NCI-H2171 treated with DMSO at 0.1 percent for 48 hours (cell line): Measurements from ENCODE around the gene LIME1.

Experiments used
- DNase-seq: peaks from one replicate; lab custom pipeline; 2025; lab: John Stamatoyannopoulos, UW

LIME1 gene

DNA sequence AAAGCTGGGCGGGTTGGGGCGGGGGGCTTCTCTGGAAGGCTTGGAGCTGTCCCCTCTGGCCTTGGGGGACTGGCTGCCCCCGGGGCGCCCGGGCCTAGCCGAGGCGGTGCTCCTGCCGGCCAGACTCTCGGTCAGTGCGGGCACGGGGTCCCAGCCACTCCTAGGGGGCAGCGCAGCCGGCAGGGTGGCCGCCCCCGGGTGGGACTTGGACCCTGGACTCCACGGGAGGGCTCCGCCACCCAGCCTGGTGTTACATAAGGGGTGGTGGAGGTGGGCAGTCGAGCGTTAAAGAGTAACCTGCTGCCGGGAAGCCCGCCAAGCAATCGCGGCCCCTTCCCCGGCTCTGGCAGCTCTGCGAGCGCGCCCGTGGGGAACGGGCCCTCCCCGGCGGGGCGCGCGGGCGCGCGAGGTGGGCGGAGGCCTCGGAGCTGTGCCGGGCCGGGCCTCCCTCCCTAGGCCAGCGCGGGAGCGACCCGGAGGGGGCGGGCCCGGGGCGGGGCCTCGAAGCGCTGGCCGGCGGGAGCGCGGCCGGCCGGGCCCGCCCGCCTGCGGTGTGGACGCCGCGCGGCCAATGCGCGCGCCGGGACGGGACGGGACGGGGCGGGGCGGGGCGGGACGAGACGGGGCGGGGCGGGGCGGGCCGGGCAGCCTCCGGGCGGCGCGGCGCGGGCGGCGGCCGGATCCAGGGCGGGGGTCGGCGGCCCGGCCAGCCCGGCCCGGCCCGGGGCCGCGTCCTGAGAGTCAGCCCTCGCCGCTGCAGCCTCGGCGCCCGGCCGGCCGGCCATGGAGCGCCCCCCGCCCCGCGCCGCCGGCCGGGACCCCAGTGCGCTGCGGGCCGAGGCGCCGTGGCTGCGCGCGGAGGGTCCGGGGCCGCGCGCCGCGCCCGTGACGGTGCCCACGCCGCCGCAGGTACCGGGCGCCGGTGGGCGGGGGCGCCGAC, 2.9 kb downstream of the LIME1 start, which contains the start of gene SLC2A4RG:
Gene SLC2A4RG (plus strand): TSS at position 647 of the 940 bp plus-strand sequence. CDS start 137 bp downstream, at position 784.
- peak; percentile 81 for DNase-seq

DNA sequence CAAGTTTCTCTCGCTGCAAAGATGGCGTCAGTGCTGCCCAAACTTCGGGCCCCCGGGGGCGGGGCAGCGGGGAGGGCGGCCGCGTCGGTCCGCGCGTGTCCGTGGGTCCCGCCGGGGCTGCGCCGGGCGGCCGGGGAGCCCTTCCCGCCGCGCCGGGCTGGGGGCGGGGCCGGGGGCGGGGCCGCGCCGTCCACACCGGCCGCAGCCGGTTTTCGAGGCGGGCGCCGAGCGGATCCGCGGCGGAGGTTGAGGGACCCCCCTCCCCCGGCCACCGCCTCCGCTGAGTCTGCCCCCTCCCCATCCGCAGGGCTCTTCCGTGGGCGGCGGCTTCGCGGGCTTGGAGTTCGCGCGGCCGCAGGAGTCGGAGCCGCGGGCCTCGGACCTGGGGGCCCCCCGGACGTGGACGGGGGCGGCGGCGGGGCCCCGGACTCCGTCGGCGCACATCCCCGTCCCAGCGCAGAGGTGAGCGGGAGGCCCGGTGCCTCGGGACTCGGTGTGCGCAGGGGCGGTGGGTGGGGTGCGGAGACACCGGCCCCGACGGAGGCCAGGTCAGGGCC, 3.7 kb downstream of the LIME1 start:
- peak; percentile 23 for DNase-seq

DNA sequence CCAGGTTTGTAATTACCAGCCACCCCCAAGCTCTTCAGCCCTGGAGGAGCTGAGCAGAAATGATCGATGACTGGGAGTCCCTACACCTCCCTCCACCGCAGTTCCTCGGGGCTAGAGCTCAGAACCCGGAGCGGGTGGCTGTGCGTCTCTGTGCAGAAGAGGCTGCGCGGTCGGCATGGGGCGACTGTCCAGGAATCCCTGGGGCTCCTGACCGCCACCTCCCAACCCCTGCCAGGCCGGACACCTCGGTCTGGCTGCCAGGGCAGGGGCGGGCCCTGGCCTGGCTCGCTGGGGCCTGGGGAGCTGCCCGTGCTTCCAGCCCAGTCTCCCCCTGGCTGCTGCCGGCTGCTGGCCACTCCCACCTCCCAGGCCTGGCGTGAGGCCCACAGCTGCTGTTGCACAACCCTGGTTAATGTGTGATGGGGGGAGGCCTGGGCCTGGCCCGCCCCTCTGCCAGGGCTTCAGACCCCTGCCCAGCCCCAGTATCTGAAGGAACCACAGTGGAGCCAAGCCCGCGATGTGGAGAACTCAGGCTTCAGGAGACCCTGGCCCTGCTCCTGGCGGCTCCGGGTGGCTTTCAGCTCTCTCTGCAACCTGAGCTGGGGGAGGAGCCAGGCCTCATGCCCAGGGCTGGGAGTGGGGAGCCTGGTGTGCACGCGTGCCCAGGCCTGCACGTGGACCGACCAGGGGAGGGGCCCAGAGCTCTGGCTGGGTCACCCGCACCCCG, 4.3 kb downstream of the LIME1 start:
- peak; percentile 83 for DNase-seq

DNA sequence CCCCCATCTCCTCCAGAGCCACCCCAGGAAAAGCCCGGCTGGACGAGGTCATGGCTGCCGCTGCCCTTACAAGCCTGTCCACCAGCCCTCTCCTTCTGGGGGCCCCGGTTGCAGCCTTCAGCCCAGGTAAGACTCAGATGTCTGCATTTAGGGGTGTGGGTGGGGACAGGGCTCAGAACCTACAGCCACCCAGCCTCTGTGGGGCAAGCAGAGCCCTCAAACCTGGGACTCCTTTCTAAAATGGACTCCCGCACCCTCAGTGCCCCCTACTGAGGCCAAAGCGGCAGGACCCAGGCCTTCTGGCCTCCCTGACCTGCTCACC, 4.9 kb downstream of the LIME1 start:
- no peak for DNase-seq

DNA sequence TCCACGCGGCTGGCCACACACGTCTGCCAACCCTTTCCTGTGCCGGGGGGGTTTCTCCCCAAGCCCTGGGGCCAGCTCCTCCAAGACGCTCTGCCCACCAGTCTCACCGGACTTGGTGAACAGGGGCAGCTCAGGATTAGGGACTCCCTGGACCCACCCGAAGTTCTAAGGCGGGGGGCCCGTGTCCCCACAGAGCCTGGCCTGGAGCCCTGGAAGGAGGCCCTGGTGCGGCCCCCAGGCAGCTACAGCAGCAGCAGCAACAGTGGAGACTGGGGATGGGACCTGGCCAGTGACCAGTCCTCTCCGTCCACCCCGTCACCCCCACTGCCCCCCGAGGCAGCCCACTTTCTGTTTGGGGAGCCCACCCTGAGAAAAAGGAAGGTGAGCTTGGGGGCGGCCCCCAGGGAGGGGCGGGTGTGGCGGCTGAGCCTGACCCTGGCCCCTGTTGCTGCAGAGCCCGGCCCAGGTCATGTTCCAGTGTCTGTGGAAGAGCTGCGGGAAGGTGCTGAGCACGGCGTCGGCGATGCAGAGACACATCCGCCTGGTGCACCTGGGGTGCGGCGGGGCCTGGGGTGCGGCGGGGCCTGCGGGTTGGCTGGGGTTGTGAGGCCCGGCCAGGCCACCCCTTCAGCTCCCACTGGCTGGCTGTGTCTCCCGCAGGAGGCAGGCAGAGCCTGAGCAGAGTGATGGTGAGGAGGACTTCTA, 5.4 kb downstream of the LIME1 start:
- DNase-seq: no peak

DNA sequence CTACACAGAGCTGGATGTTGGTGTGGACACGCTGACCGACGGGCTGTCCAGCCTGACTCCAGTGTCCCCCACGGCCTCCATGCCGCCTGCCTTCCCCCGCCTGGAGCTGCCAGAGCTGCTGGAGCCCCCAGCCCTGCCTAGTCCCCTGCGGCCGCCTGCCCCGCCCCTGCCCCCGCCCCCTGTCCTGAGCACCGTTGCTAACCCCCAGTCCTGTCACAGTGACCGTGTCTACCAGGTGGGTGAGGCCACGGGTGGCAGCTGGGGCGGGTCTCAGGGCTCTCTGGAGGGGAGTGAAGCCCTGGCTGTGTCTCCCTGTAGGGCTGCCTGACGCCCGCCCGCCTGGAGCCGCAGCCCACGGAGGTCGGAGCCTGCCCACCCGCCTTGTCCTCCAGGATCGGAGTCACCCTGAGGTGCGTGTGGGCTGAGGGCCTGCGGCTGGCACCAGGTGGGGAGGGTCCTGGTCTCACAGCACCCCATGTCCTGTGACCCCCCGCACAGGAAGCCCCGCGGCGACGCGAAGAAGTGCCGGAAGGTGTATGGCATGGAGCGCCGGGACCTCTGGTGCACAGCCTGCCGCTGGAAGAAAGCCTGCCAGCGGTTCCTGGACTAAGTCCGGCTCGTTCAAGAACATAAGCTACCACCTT, 6.0 kb downstream of the LIME1 start:
- no peak for DNase-seq

DNA sequence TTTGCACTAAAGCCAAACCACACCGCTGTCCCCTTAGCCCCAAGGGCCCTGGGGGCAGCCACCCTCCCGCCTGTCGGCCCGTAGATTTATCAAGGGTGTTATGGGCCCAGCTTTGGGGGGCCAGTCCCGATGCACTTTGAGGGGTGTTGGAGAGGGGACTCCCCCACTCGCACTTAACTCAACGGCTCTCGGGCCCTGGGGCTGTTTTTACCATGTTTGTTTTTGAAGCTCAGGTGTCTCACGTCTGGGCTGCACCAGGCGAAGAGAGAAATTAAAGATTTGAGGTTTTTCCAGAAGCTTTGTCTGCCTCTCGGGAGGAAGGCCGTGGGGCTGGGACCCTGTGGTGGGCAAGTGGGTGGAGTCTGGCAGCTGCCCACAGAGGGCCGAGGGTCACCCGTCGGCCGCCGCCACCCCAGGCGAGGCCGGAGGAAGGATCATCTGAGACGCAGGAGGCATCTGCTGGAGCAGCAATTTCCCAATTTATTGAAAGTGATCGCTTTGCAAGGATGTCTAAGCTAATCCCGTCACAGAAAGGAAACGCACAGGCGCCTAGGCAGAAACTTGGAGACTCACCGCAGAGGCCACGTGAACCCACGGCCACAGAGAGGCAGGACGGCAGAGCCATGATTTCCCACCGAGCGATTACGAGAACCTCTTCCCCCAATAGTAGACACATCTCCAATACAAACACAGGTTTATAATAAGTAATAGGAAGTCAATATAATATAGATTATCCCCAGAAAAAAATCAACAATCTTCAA, 6.9 kb downstream of the LIME1 start:
- no peak for DNase-seq

DNA sequence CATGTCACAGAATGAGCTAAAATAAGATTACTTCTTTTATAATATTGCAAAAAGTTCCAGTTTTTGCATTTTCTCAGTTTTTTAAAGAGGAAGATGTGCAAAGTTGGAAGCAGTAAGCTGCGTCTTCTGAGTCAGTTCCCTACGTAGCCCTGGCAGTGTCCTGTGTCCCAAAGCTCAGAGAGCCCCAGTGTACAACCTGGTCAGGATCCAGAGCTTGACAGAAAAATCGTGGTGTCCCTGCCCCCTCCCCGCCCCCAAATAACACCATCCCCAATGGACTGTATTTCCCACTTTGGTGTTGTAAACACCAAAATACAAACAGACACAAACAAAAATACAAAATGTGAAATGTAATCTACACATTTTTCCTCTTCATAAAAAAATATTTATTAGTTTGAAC, 7.7 kb downstream of the LIME1 start:
- no peak for DNase-seq

DNA sequence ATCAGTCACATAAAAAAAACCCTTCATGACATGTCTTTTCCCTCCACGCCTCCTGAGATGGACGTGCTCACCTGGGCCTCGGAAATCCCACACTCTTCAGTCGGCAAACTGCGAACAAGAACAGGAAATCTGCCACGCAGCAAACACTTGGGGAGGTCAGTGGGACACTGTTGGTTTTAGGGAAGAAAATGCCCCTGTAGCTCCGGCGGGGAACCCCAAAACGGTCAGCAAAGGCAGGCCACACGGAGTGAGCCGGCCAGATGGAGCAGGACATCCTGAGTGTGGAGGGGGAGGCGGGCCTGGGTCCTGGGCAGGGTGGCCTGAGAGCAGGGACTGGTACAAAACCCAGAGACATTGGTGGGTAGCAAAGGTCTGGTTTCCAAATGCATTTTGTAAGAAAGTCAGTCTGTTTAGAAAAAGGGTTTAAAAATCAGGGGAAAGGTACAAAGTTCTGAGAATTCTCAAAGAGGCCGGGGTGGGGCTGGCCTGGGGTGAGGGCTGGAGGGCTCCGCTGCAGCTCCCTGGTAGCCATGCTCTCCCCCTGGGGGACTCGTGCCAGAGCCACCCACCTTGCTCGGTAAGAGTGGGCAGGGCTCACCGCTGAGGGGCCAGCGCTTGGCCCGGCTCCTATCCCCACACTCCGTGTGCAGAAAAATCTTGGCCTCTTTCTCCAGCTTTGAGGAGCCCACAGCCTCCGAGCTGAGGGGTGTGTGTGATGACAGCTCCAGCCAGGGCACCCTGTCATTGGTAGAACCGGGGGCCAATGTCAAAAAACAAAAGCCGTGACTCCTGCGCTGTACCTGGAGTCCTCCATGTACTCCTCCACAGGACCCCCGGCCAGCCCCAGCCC, 8.3 kb downstream of the LIME1 start:
- no peak for DNase-seq

DNA sequence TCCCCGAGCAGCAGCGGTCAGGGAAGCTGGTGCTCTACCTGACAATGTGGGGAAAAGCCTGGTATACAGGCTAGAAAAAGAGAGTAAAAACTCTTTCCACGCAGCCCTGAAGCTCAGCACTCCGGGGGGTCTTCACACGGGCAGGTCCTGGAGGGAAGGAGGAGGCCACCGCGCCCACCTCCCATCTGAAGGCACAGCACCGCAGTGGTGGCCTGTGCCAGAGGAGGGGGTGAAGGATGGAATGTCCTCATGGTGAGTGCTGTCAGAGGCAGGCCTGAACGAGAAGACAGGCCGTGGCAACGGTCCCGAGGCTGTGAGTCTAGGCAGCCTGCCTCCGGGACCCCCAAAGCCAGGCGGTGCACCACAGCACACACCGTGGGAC, 9.0 kb downstream of the LIME1 start:
- DNase-seq: no peak

DNA sequence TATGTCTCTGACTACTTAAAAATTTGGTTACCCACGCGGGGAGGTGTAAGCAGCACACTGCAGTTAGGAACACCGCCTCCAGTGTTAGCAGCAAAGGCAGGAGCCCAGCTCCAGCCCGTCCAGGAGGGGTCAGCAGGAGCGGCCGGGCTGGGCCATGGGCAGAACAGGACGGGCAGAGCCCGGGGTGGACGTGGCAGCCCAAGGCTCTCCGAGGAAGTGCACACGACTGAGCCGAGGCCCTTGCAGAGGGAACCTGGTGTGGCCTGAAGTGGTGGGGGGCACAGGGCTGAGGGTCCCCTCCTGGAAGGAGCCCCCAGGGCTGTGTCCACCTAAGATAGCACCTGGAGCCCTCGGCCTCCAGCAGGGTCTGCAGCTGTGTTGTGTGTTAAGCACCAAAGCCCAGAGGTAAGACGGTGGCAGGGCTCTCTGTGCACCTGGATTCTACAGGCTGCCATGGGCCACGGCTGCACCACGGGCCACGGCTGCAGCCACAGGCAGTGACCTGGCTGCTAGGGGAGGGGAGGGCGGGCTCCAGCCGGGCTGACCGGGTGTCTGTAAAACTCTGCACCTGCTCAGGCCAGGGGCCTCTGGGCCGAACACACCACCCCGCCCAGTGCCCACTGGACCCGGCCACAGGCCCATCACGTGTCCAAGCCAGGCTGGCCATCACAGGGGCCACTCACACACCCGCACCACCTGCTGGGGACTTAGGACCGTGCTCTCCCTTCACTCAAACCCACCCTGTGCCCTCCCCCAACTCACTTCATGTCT, 9.7 kb downstream of the LIME1 start:
- DNase-seq: no peak

DNA sequence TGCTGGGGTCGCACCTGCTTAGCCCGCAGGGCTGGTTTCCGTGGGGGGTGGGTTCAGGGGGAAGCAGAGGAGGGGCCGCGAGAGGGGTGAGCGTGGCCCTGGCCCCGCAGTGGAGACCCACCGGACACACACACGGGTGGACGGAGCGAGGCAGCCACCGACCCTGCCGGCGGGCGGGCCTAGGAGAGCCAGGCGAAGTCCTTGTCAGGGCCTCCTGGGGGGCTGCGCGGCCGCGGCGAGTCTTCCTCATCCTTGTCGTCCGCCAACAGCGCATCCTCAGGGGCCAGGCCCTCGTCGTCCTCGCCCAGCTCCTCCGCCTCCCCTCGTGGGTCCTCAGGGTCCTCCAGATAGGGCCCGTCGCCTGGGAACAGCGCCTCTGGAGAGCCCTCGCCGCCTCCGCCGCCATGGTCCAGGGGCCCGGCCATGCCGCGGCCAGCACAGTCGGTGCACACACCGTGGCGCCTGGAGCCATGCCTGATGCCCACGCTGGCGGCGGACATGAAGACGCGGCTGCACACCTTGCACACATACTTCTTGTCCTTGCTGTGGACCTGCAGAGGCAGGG, 10.4 kb downstream of the LIME1 start:
- no peak for DNase-seq

DNA sequence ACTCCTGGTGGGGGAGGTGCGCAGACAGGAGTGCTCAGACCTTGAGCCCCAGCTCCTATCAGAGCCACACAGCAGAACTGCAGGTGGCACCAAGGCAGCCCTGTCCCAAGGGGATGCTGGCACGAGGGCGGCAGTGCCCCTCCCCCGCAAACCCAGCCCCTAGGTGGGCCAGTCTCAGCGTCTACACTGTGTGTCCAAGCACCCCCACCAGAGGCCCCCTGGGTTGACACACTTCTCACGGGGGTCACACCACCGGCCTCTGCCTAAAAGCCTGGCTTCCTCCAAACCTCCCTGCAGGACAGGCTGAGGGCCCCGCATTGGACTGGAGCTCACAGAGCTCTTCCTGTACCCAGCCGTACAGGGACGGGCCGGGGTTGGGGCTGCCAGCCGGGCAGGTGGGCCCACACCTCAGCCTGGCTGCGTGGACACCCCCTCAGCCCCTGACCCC, 11.2 kb downstream of the LIME1 start:
- peak; percentile 17 for DNase-seq

DNA sequence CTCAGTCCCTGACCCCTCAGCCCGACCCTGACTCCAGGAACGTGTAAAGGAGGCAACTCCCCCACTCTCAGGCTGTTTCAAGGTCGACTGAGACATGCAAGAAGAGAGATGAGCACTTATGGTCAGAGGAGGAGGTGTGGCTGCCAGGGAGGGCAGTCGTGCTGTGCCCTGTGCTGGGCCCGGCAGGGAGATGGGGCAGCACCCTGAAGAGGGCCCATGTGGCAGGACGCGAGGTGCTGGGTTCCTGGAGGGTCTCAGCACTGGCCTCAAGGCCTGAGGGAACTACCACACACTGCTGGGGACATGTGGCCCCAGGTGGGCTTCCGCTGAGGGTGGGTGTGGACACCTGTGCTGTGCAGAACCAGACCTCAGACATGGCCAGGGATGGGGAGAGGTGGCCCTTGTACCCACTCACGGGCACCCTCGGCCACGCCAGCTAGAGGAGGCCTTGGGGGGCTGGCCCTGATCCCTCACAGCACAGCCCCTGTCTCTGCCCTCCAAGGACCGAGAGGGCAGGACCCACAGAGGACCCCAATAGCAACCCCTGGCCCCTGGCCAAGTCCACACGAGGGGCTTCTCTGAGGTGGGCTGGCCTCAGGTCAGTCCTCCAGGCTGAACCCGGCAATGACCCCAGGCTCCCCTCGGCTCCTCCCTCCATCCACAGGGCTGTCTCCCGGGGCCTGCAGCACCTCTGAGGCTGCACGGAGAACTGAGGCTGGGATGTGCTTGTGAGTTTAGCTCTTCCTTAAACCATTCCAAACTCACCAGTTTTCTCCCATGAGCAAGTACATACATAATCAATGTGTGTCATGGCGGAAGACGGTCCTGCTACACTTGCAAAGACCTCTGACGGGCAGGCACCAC, 11.8 kb downstream of the LIME1 start:
- no peak for DNase-seq

DNA sequence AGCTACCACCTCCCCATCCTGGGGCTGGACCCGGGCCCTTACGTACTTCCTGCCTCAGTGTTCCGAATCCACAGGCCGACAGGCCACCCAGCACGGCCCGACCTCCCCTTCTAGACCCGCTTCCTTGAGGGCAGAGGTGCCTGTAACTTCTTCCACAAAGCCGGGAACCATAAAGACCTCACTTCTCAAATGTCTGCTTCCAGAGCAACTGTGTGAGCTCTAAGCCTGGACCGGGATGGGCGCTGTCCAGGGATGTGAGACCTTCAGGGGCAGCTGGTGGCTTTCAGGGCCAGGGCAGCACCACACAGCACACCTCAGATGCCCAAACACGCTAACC, 12.4 kb downstream of the LIME1 start:
- DNase-seq: no peak

DNA sequence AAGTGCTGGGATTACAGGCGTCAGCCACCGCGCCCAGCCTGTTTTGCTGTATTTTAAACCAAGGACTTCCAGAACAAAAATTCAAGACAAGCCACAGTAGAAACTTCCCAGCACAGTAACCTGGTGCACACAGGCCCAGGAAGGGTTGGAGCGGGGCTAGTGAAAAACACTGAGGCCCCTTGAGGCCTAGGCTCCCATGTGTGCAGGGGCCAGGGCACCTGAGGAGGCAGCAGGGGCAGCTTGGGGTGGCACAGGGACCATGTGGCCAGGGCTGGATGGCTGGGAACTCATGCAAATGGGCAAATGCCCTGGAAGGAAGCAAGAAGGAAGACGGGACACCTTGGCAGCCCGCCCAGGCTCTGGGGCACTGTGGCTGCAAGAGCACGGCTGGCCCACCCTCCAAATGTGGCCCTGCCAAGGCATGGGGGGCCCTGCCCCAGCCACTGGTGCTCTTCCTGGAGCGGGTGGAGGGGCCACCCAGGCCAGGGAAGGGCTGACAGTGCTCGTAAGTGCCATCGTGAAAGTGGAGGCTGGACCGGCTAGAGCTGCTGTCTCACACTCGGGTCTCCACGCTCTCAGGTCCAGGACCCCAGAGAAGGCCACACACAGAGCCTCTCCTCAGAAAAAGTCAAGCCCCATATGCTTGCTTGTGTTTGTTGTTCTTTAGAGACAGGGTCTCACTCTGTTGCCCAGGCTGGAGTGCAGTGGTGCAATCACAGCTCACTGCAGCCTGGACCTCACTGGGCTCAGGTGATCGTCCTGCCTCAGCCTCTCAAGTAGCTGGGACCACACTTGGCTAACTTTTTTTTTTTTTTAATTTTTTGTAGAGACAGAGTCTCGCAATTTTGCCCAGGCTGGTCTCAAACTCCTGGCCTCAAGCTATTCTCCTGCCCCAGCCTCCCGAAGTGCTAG, 13.4 kb downstream of the LIME1 start:
- no peak for DNase-seq
